HepG2 (cell line): ENCODE data around the gene RAB11FIP5. TPM values are rescaled to one million over a fixed set of nuclear protein-coding genes. Genes with fewer than 3 reads are reported as not detected.
A peak's percentile ranks its signal among the peaks of the same experiment; 100 is the strongest.

Source experiments
- ARNTL ChIP-seq: sonication (generic); formaldehyde crosslinking; IDR thresholded peaks from 2 replicates; pipeline ENCODE4 v1.4.0; 2020; ENCODE audit warnings: mild to moderate bottlenecking, missing genetic modification reagents
- ATAD3A ChIP-seq: sonication (generic); formaldehyde crosslinking; IDR thresholded peaks from 2 replicates; pipeline ENCODE4 v1.4.0; 2020; ENCODE audit warnings: missing genetic modification reagents
- E2F1 ChIP-seq: sonication (generic); formaldehyde crosslinking; IDR thresholded peaks from 2 replicates; pipeline ENCODE4 v1.5.0; 2020; ENCODE audit warnings: missing genetic modification reagents
- GABPA ChIP-seq, 2 experiments: IDR thresholded peaks; 2 replicates each; pipeline ENCODE4 v1.6.1; 2011 to 2016; ENCODE audit warnings: low read depth in 2 of 2, low read length in 1 of 2, missing biosample characterization in 1 of 2, missing genetic modification characterization in 1 of 2
- MTA3 ChIP-seq: sonication (generic); formaldehyde crosslinking; IDR thresholded peaks from 2 replicates; pipeline ENCODE4 v1.4.0; 2020; ENCODE audit warnings: missing genetic modification reagents
- MTF1 ChIP-seq: sonication (generic); formaldehyde crosslinking; IDR thresholded peaks from 2 replicates; pipeline ENCODE4 v1.5.0; 2020; ENCODE audit warnings: missing genetic modification reagents
- MXD4 ChIP-seq: IDR thresholded peaks from 2 replicates; pipeline ENCODE4 v1.6.1; 2016; ENCODE audit warnings: mild to moderate bottlenecking, missing biosample characterization, missing genetic modification reagents
- MYC ChIP-seq: sonication (generic); formaldehyde crosslinking; IDR thresholded peaks from 2 replicates; pipeline ENCODE4 v1.9.0; 2021; ENCODE audit warnings: missing genetic modification reagents, borderline replicate concordance
- RARG ChIP-seq: sonication (generic); formaldehyde crosslinking; IDR thresholded peaks from 2 replicates; pipeline ENCODE4 v1.4.0; 2020; ENCODE audit warnings: low read depth, mild to moderate bottlenecking, missing genetic modification reagents
- SALL2 ChIP-seq: sonication (generic); formaldehyde crosslinking; IDR thresholded peaks from 2 replicates; pipeline ENCODE4 v1.8.1; 2023; ENCODE audit warnings: mild to moderate bottlenecking, missing genetic modification reagents, inconsistent platforms
- SIX1 ChIP-seq: sonication (generic); formaldehyde crosslinking; IDR thresholded peaks from 2 replicates; pipeline ENCODE4 v1.4.0; 2020; ENCODE audit warnings: missing genetic modification reagents, borderline replicate concordance
- SIX4 ChIP-seq: sonication (generic); formaldehyde crosslinking; IDR thresholded peaks from 2 replicates; pipeline ENCODE4 v1.4.0; 2020; ENCODE audit warnings: missing genetic modification reagents
- SMC3 ChIP-seq: IDR thresholded peaks from 2 replicates; pipeline ENCODE4 v1.6.1; 2011; ENCODE audit warnings: low read length, improper control_type of control experiment
- TEAD3 ChIP-seq: optimal IDR thresholded peaks from 2 replicates; pipeline ENCODE3; 2016; ENCODE audit warnings: borderline replicate concordance
- TGIF2 ChIP-seq: IDR thresholded peaks from 2 replicates; pipeline ENCODE4 v1.6.1; 2016; ENCODE audit warnings: control low read depth, missing compliant biosample characterization
- ZBTB1 ChIP-seq: sonication (generic); formaldehyde crosslinking; IDR thresholded peaks from 2 replicates; pipeline ENCODE4 v1.4.0; 2020; ENCODE audit warnings: missing genetic modification reagents, borderline replicate concordance
- ZBTB7B ChIP-seq: sonication (generic); formaldehyde crosslinking; IDR thresholded peaks from 2 replicates; pipeline ENCODE4 v1.4.0; 2020; ENCODE audit warnings: missing genetic modification reagents
- ZMYM2 ChIP-seq: sonication (generic); formaldehyde crosslinking; IDR thresholded peaks from 2 replicates; pipeline ENCODE4 v1.8.0; 2022; ENCODE audit warnings: mild to moderate bottlenecking, missing genetic modification reagents
- ZNF121 ChIP-seq: sonication (generic); formaldehyde crosslinking; IDR thresholded peaks from 2 replicates; pipeline ENCODE4 v1.5.0; 2020; ENCODE audit warnings: mild to moderate bottlenecking, missing genetic modification reagents
- ZNF607 ChIP-seq: sonication (generic); formaldehyde crosslinking; IDR thresholded peaks from 2 replicates; pipeline ENCODE4 v1.5.1; 2020; ENCODE audit warnings: missing genetic modification reagents, mild to moderate bottlenecking, borderline replicate concordance
- ZNF616 ChIP-seq: sonication (generic); formaldehyde crosslinking; IDR thresholded peaks from 2 replicates; pipeline ENCODE4 v1.5.0; 2020; ENCODE audit warnings: low read depth, mild to moderate bottlenecking, missing genetic modification reagents
- ZNF644 ChIP-seq: IDR thresholded peaks from 2 replicates; pipeline ENCODE4 v1.6.1; 2016; ENCODE audit warnings: low read depth
- ZNF674 ChIP-seq: sonication (generic); formaldehyde crosslinking; IDR thresholded peaks from 2 replicates; pipeline ENCODE4 v1.5.0; 2020; ENCODE audit warnings: low read depth, mild to moderate bottlenecking, missing genetic modification reagents
- ZNF724P ChIP-seq: sonication (generic); formaldehyde crosslinking; IDR thresholded peaks from 2 replicates; pipeline ENCODE4 v1.8.0; 2022; ENCODE audit warnings: missing genetic modification reagents, borderline replicate concordance
- ZNF782 ChIP-seq: sonication (generic); formaldehyde crosslinking; IDR thresholded peaks from 2 replicates; pipeline ENCODE4 v1.4.0; 2020; ENCODE audit warnings: missing genetic modification reagents, mild to moderate bottlenecking, borderline replicate concordance
- ZNF878 ChIP-seq: sonication (generic); formaldehyde crosslinking; IDR thresholded peaks from 2 replicates; pipeline ENCODE4 v1.8.1; 2023; ENCODE audit warnings: mild to moderate bottlenecking, missing genetic modification reagents, moderate library complexity
- polyA plus RNA-seq, 8 experiments: library from polyadenylated mRNA; depleted of rRNA in 3 of 8; stranded (reverse) in 7 of 8; unstranded in 1 of 8; fragments of >200 nt; fragmentation: Illumina TruSeq in 4 of 8; extraction: Trizol in 4 of 8; gene quantifications; 2 replicates each; pipeline versions ENCODE4 v1.2.1 to v1.2.3, GENCODE V29; 2011 to 2016; ENCODE audit warnings: low read depth in 4 of 8, missing spikeins in 1 of 8, mixed read lengths in 1 of 8; ENCODE audit not compliant: insufficient read depth in 1 of 8
- total RNA-seq, 5 experiments: library from RNA; depleted of rRNA; stranded (reverse); fragments of >200 nt; fragmentation: Illumina TruSeq; extraction: Trizol; gene quantifications; 2 replicates each; pipeline ENCODE4 v1.2.3, GENCODE V29; 2016; ENCODE audit warnings: low read depth in 1 of 5
- TF ChIP-seq, protein P1 (sequence below): sonication (generic); formaldehyde crosslinking; IDR thresholded peaks from 2 replicates; pipeline ENCODE4 v1.5.0; 2020; ENCODE audit warnings: mild to moderate bottlenecking, low read depth, missing genetic modification reagents, borderline replicate concordance
- TF ChIP-seq, protein P2 (sequence below): sonication (generic); formaldehyde crosslinking; IDR thresholded peaks from 2 replicates; pipeline ENCODE4 v1.4.0; 2020; ENCODE audit warnings: mild to moderate bottlenecking, missing genetic modification reagents
- TF ChIP-seq, protein P3 (sequence below): sonication (generic); formaldehyde crosslinking; IDR thresholded peaks from 2 replicates; pipeline ENCODE4 v1.8.1; 2023; ENCODE audit warnings: mild to moderate bottlenecking, missing genetic modification reagents, borderline replicate concordance

Gene RAB11FIP5
- total and polyA plus RNA-seq, 2 of the 13 experiments (the other 11 are each of a cell fraction or from before 2014, with no cell fraction given) = 9.4 to 22.9 TPM

- no peak for TF ChIP-seq TEAD3 (CRISPR knock-in tag)
- no peak for TF ChIP-seq TGIF2
- no peak for TF ChIP-seq ZNF616 (CRISPR knock-in tag)
- TF ChIP-seq SMC3 = no peak
- TF ChIP-seq SALL2 = no peak
- TF ChIP-seq, protein P1, sequence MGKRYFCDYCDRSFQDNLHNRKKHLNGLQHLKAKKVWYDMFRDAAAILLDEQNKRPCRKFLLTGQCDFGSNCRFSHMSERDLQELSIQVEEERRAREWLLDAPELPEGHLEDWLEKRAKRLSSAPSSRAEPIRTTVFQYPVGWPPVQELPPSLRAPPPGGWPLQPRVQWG (CRISPR knock-in tag) = no peak
- no peak for TF ChIP-seq SIX4
- TF ChIP-seq ZNF121 = no peak
- no peak for TF ChIP-seq ZNF724P (CRISPR knock-in tag)
- TF ChIP-seq ZNF674 (CRISPR knock-in tag) = no peak
- TF ChIP-seq E2F1 = no peak
- no peak for TF ChIP-seq GABPA (IDR thresholded peaks at IDR 0.05; ENCODE audit: low read depth, low read length)
- TF ChIP-seq GABPA (CRISPR knock-in tag; IDR thresholded peaks at IDR 0.05; ENCODE audit: low read depth) = no peak
- TF ChIP-seq ARNTL (CRISPR knock-in tag) = no peak
- no peak for TF ChIP-seq RARG
- TF ChIP-seq ATAD3A (CRISPR knock-in tag) = no peak
- TF ChIP-seq MTA3 (CRISPR knock-in tag) = no peak
- TF ChIP-seq, protein P2, sequence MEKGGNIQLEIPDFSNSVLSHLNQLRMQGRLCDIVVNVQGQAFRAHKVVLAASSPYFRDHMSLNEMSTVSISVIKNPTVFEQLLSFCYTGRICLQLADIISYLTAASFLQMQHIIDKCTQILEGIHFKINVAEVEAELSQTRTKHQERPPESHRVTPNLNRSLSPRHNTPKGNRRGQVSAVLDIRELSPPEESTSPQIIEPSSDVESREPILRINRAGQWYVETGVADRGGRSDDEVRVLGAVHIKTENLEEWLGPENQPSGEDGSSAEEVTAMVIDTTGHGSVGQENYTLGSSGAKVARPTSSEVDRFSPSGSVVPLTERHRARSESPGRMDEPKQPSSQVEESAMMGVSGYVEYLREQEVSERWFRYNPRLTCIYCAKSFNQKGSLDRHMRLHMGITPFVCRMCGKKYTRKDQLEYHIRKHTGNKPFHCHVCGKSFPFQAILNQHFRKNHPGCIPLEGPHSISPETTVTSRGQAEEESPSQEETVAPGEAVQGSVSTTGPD (CRISPR knock-in tag) = no peak
- no peak for TF ChIP-seq MXD4 (CRISPR knock-in tag)
- no peak for TF ChIP-seq ZNF644 (CRISPR knock-in tag)
- no peak for TF ChIP-seq ZNF782 (CRISPR knock-in tag)
- TF ChIP-seq ZBTB7B (CRISPR knock-in tag) = peak; percentile 48; the same call in 1 of the 2 replicates
- no peak for TF ChIP-seq ZBTB1 (CRISPR knock-in tag)
- TF ChIP-seq MTF1 = no peak
- TF ChIP-seq, protein P3, sequence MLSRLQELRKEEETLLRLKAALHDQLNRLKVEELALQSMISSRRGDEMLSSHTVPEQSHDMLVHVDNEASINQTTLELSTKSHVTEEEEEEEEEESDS (CRISPR knock-in tag) = no peak
- TF ChIP-seq ZNF607 = no peak
- 0 out of 2 replicates have a peak, but pooled peaks have one; percentile 27 for TF ChIP-seq MYC (CRISPR knock-in tag)
- TF ChIP-seq ZNF878 (CRISPR knock-in tag) = 0 out of 2 replicates have a peak, but pooled peaks have one; percentile 15
- no peak for TF ChIP-seq SIX1
- TF ChIP-seq ZMYM2 (CRISPR knock-in tag) = no peak
Measured at GRCh38 chr2:73072129-73072395, 40.7 kb downstream of the RAB11FIP5 start (continued).
